ENCODE results near the gene OR2AG2. TPM values are rescaled to one million over a fixed set of nuclear protein-coding genes. Genes with fewer than 3 reads are reported as not detected.

Gene OR2AG2
- total RNA-seq, 2 experiments from 2014 or later: not detected

- POLR2A ChIA-PET: no interaction called here
- Mint-ChIP-seq H3K27ac (no peak overlapping the region), H3K4me3 (no peak overlapping the region), H3K4me1 (ENCODE audit: low read depth) (peaks cover 53% of the 10 kb centered on the region), H3K27me3 (no peaks in the 10 kb centered on the region), H3K36me3 (peaks cover 42% of the 10 kb centered on the region), H3K9me3 (peaks cover 17% of the 10 kb centered on the region)
- intact Hi-C loops (cut with micrococcal nuclease): no loop called here
- CTCF ChIA-PET: interaction anchor here (4.9 to 6.7 kb wide), 2 partner anchors 12 to 39 kb away, joined by 37 to 39 read pairs; no protein-coding TSS in a partner anchor
- no peak for DNase-seq
Measured at GRCh38 chr11:6717426-6717825, 54.4 kb downstream of the OR2AG2 start.

Other genes with a start within 250 kb of the OR2AG2 start
- 10 to 100 TPM; 34.9 to 37.5 TPM for gene RRP8, start 168.4 kb downstream of the OR2AG2 start, total RNA-seq
- 10 to 100 TPM; 89.2 to 95.8 TPM for gene ILK, start 168.2 kb downstream of the OR2AG2 start, total RNA-seq
- 100 to 1,000 TPM; 158 to 165 TPM for gene TAF10, start 159.8 kb downstream of the OR2AG2 start, total RNA-seq
- 10 to 100 TPM; 53.2 to 56.6 TPM for gene TPP1, start 152.6 kb downstream of the OR2AG2 start, total RNA-seq
- gene DCHS1, start 116.2 kb downstream of the OR2AG2 start, total RNA-seq: under 1 TPM; 0.80 to 0.90 TPM
- 100 to 1,000 TPM in 1 of 2 experiments, 10 to 100 TPM in 1; 98.5 to 102 TPM for gene MRPL17, start 88.6 kb downstream of the OR2AG2 start, total RNA-seq
- gene OR2AG1, start 11.0 kb upstream of the OR2AG2 start, total RNA-seq: not detected
- gene OR6A2, start 27.7 kb upstream of the OR2AG2 start, total RNA-seq: not detected
- gene OR10A5, start 73.7 kb upstream of the OR2AG2 start, total RNA-seq: not detected
- not detected for gene OR10A2, start 91.1 kb upstream of the OR2AG2 start, total RNA-seq
- not detected for gene OR10A4, start 104.6 kb upstream of the OR2AG2 start, total RNA-seq
- not detected for gene OR2D2, start 120.5 kb upstream of the OR2AG2 start, total RNA-seq
- not detected for gene OR2D3, start 149.0 kb upstream of the OR2AG2 start, total RNA-seq
- under 1 TPM; 0.57 to 0.68 TPM for gene ZNF215, start 154.4 kb upstream of the OR2AG2 start, total RNA-seq
- gene ZNF214, start 248.4 kb upstream of the OR2AG2 start, total RNA-seq: not detected
- gene NLRP14, start 248.5 kb upstream of the OR2AG2 start, total RNA-seq: under 1 TPM in 1 of 2 experiments, not detected in 1; 0.07 TPM